SK-N-SH (cell line): ENCODE results near the gene TBC1D21.

ENCODE experiments used
- CHD2 ChIP-seq: fragments of 150-350 bp; IDR thresholded peaks from 2 replicates; pipeline ENCODE4 v1.6.1; 2018; ENCODE audit warnings: low read length; ENCODE audit not compliant: partially characterized antibody
- CTCF ChIP-seq: fragments of 200-600 bp; sonication (generic); IDR thresholded peaks from 2 replicates; pipeline ENCODE4 v1.6.1; 2017; ENCODE audit warnings: antibody characterized with exemption, mild to moderate bottlenecking, moderate library complexity
- EZH2phosphoT487 ChIP-seq: fragments of 200-600 bp; sonication (generic); IDR thresholded peaks from 2 replicates; pipeline ENCODE4 v1.6.1; 2017; ENCODE audit warnings: low read depth, mixed run types, mild to moderate bottlenecking, antibody characterized with exemption, moderate library complexity, borderline replicate concordance
- MAX ChIP-seq: IDR thresholded peaks from 2 replicates; pipeline ENCODE4 v1.4.0; 2012; ENCODE audit warnings: low read depth
- POLR2AphosphoS5 ChIP-seq: IDR thresholded peaks from 2 replicates; pipeline ENCODE4 v1.6.1; 2012; ENCODE audit warnings: low read depth, low read length
- REST ChIP-seq: IDR thresholded peaks from 2 replicates; pipeline ENCODE4 v1.6.1; 2012; ENCODE audit warnings: mild to moderate bottlenecking, low read depth, low read length, moderate library complexity
- ZBTB33 ChIP-seq: IDR thresholded peaks from 2 replicates; pipeline ENCODE4 v1.4.0; 2012; ENCODE audit warnings: low read depth, borderline replicate concordance

- no peak for TF ChIP-seq REST
- TF ChIP-seq EZH2phosphoT487 = no peak
- no peak for TF ChIP-seq CTCF
- no peak for TF ChIP-seq CHD2
- TF ChIP-seq ZBTB33 = no peak
- no peak for TF ChIP-seq POLR2AphosphoS5
- TF ChIP-seq MAX = 0 out of 2 replicates have a peak, but pooled peaks have one; percentile 14
Measured at GRCh38 chr15:73928241-73928579, 54.8 kb downstream of the TBC1D21 start.
